ENCODE measurements around the gene TTLL9.
A peak's percentile ranks its signal among the peaks of the same experiment; 100 is the strongest.

DNA sequence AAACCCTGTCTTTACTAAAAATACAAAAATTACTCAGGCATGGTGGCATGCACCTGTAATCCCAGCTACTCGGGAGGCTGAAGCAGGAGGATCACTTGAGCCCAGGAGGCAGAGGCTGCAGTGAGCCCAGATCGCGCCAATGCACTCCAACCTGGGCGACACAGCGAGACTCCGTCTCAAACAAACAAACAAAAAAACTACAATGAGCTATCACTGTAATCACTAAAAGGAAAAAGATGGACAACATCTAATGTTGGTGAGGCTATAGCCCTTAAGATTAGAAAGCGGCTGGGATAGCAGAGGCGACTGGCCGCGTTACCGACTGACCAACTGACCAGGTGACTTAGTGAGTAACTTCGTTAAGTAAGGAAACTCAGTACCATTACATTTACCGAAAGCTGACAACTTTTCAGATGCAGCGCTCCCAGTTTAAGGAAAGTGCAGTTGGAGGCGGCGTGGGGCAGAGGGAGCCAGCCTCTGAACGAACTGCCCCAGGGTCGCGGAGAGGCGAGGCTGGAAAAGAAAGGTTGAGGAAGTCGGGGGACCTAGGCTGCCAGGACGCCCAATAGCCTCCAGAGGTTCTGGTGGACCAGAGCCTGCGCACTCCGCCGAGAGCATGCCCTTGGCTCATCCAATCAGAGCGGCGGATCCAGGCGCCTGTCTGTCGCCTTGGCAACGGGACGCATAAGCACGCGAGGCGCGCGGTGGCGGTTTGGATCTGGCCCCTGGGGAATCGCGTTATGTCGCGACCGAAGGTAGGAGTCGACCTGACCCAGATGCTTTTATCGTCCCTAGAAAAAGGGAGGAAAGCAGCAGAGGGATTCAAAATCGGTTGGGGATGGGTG is 8.9 kb downstream of the TTLL9 start:
- no peak for TF ChIP-seq ZNF563 (CRISPR knock-in tag; IDR thresholded peaks at IDR 0.05)
- TF ChIP-seq ZNF781 (CRISPR knock-in tag; IDR thresholded peaks at IDR 0.05; ENCODE audit: borderline replicate concordance, not compliant biosample characterization) = peak; percentile 97
- TF ChIP-seq TGIF2 (CRISPR knock-in tag; IDR thresholded peaks at IDR 0.05) = no peak
- TF ChIP-seq ZBTB7A (CRISPR knock-in tag; IDR thresholded peaks at IDR 0.05) = 0 out of 2 replicates have a peak, but pooled peaks have one; percentile 12
- 0 out of 2 replicates have a peak, but pooled peaks have one; percentile 3 for TF ChIP-seq ZNF468 (CRISPR knock-in tag; IDR thresholded peaks at IDR 0.05)
- TF ChIP-seq EZH2 (conservative IDR thresholded peaks at IDR 0.05; ENCODE audit: low read depth, low read length) = no peak
- 0 out of 2 replicates have a peak, but pooled peaks have one; percentile 30 for TF ChIP-seq IRF1 (CRISPR knock-in tag; IDR thresholded peaks at IDR 0.05; ENCODE audit: low read depth)

Data from HepG2 (cell line).